ENCODE data around the gene SNX32. TPM values are rescaled to one million over a fixed set of nuclear protein-coding genes. Genes with fewer than 3 reads are reported as not detected.
A peak's percentile ranks its signal among the peaks of the same experiment; 100 is the strongest.

Gene SNX32
- total and polyA plus RNA-seq, 2 of the 13 experiments (the other 11 are each of a cell fraction or from before 2014, with no cell fraction given) = 0.09 to 0.34 TPM

GRCh38 chr11:65850217-65851082, 16.7 kb downstream of the SNX32 start (continued):
- TF ChIP-seq SNAI1 (CRISPR knock-in tag; IDR thresholded peaks at IDR 0.05; ENCODE audit: borderline replicate concordance) (no peak), HNF4A (CRISPR knock-in tag; IDR thresholded peaks at IDR 0.05) (0 out of 2 replicates have a peak, but pooled peaks have one; percentile 28), SOX13 (IDR thresholded peaks at IDR 0.05) (no peak), SOX13 (CRISPR knock-in tag; conservative IDR thresholded peaks at IDR 0.05 in 1 of 2, IDR thresholded peaks at IDR 0.05 in 1 of 2) (no peak), ZNF549 (CRISPR knock-in tag; IDR thresholded peaks at IDR 0.05) (no peak), ZNF589 (CRISPR knock-in tag; conservative IDR thresholded peaks at IDR 0.05) (no peak), PHF8 (CRISPR knock-in tag; IDR thresholded peaks at IDR 0.05) (no peak), TCF12 (IDR thresholded peaks at IDR 0.05) (no peak), TCF12 (CRISPR knock-in tag; IDR thresholded peaks at IDR 0.05) (no peak), PATZ1 (CRISPR knock-in tag; IDR thresholded peaks at IDR 0.05) (peak; percentile 60), MLLT10 (CRISPR knock-in tag; IDR thresholded peaks at IDR 0.05) (no peak), NFKB2 (CRISPR knock-in tag; IDR thresholded peaks at IDR 0.05; ENCODE audit: borderline replicate concordance) (no peak), NKX3-1 (CRISPR knock-in tag; IDR thresholded peaks at IDR 0.05) (no peak), ZNF180 (CRISPR knock-in tag; IDR thresholded peaks at IDR 0.05; ENCODE audit: borderline replicate concordance, low read depth) (no peak), SALL1 (CRISPR knock-in tag; IDR thresholded peaks at IDR 0.05) (no peak), HES4 (CRISPR knock-in tag; IDR thresholded peaks at IDR 0.05; ENCODE audit: borderline replicate concordance) (no peak), ZNF660 (CRISPR knock-in tag; IDR thresholded peaks at IDR 0.05; ENCODE audit: borderline replicate concordance, low read depth) (no peak), WIZ (CRISPR knock-in tag; IDR thresholded peaks at IDR 0.05) (no peak), NFIB (CRISPR knock-in tag; IDR thresholded peaks at IDR 0.05; ENCODE audit: borderline replicate concordance) (no peak), PAF1 (CRISPR knock-in tag; IDR thresholded peaks at IDR 0.05) (no peak), ZBTB44 (CRISPR knock-in tag; IDR thresholded peaks at IDR 0.05) (no peak), SAFB2 (CRISPR knock-in tag; IDR thresholded peaks at IDR 0.05; ENCODE audit: borderline replicate concordance, low read depth) (no peak)
- TF ChIP-seq, protein P1, sequence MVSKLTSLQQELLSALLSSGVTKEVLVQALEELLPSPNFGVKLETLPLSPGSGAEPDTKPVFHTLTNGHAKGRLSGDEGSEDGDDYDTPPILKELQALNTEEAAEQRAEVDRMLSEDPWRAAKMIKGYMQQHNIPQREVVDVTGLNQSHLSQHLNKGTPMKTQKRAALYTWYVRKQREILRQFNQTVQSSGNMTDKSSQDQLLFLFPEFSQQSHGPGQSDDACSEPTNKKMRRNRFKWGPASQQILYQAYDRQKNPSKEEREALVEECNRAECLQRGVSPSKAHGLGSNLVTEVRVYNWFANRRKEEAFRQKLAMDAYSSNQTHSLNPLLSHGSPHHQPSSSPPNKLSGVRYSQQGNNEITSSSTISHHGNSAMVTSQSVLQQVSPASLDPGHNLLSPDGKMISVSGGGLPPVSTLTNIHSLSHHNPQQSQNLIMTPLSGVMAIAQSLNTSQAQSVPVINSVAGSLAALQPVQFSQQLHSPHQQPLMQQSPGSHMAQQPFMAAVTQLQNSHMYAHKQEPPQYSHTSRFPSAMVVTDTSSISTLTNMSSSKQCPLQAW (CRISPR knock-in tag; IDR thresholded peaks at IDR 0.05) = 0 out of 2 replicates have a peak, but pooled peaks have one; percentile 10
- TF ChIP-seq, protein P2, sequence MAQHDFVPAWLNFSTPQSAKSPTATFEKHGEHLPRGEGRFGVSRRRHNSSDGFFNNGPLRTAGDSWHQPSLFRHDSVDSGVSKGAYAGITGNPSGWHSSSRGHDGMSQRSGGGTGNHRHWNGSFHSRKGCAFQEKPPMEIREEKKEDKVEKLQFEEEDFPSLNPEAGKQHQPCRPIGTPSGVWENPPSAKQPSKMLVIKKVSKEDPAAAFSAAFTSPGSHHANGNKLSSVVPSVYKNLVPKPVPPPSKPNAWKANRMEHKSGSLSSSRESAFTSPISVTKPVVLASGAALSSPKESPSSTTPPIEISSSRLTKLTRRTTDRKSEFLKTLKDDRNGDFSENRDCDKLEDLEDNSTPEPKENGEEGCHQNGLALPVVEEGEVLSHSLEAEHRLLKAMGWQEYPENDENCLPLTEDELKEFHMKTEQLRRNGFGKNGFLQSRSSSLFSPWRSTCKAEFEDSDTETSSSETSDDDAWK (CRISPR knock-in tag; IDR thresholded peaks at IDR 0.05) = no peak
